Stimulated activated CD4-positive, alpha-beta T cell treated with anti-CD3 and anti-CD28 coated beads, Interleukin-4, amount 100 ng/mL, for 4 hours (primary cell): ENCODE data around the gene HOXB5.

ENCODE experiments used
- DNase-seq, 2 experiments: peaks; one replicate each; pipeline ENCODE4 v3.0.0-alpha.2; 2020

Gene HOXB5

DNA sequence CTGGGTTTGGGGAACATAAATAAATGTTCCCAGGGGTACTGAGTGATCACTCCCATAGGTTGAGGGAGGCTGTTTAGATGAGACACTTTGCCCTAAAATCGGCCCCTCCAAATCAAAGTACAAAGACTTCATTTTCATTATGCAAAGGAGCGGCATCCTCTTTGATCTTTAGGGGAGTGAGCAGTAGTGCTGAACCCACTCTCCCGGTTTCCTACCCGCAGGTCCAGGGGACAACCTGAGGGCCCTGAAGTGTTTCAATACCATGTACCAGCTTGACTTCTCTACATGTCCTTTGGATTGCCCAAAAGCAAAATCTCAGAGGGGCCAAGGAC is 7.6 kb upstream of the HOXB5 start:
- no peak for DNase-seq

DNA sequence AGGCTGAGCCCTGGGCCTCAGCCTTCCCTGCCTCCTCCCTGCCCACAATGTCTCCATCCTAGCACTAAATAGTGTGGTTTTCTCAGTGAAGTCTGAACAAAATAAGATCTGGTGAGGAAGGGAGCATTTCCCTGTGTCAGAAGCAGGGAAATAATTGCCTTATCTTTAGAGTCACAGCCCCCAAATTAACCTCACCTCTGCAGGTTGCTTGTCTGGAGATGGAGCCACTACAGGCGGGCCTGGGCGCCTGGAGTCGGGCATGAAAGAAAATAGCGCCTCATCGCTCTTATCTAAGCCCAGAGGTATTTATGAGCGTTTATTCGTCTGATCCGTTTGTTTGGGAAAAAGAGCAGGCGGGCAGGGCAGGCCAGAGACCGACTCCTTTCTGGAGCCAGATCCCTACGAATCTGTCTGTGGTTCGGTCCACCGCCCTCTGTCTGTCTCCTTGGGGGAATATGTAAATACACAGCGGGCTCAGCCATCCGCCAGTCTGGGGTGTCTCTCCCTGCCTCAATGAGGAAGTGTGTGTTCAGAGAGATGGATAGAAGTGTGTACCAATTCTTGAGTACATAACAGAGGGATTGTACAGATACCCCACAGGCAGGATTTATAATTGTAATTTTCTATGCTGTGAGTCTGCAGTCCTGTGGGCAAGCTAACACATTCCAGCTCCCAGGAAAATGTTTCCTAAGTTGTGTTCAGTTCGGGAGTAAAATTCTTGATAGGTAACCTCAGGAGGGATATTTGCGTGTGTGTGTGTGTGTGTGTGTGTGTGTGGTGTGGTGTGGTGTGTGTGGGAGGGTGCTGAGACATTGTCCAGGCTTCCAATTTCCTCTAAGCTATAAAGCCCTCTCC is 6.9 kb upstream of the HOXB5 start:
- no peak for DNase-seq

DNA sequence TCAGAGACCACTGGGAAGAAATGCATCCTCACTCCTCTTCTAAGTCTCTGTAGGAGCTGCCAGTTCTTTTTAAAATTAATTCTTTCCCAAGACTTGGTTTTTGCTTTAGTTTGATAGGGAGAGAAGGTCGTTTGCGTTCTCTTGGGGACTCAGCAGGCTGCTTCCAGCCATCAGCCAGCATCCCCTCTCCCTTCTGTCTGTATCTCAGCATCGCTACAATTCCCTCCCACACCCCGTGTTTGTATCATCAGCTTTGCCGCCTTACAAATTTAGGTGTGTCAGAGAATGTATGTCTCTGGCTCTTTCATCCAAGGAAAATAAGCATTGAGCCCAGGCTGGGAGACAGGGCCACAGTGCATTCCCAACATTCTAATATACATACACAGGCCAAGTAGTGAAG is 5.8 kb upstream of the HOXB5 start:
- no peak for DNase-seq

DNA sequence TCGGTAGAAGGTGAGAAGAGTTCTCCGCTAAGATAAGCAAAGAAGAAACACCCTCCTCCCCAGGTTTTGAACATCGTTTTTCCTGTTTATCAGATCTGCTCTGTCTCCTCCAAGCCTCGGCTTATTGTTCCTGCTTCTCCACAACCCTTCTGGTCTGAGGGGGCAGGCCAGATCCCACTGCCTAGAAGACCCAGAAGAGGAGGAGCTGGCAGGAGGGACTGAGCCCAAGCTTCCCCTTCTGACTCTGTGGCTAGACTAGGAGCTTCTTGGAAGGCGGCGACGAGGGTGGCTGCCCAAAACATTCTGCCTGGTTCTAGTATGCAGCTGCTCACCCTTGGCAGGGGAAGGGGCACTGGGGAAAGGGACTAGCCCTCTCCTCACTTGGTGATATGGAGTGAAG is 5.2 kb upstream of the HOXB5 start:
- DNase-seq = no peak

DNA sequence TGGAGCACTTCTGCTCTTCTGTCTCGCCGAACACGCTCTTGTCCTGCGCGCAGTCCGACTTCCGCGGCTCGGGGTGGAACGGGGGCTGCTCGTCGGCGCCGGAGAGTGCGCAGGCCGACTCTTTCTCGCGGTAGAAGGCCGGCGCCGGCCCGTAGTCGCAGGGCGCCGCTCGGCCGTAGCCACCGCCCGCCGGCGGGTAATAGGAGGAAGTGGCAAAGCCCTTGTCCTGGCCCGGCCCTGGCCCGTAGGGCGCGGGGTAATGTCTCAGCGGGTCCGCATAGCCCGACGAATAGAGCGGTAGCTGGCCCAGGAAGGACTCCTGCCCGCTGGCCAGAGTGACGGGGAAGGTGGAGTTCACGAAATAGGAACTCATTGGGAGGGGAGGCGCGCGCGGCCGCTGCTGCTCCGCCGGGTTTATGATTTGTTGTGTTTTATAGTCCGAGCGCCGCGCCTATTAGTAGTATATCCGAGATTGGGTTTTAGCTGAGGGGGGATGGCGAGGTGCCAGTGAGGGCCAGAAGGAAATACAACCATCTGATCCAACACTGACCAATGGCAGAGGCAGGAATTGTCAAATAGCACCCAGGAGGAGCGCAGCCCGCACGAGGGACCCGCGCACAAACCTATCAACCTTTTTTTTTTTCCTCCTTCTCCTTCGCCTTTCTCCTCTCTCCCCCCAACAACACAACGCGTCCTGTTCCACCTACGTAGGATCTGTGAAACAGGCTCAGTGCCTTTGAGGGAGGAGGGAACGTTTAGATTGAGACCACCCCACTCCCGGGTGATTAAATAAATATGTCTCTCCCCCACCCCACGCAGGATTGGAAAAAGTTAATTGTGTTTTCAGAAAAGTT is 4.4 kb upstream of the HOXB5 start:
- DNase-seq = no peak

DNA sequence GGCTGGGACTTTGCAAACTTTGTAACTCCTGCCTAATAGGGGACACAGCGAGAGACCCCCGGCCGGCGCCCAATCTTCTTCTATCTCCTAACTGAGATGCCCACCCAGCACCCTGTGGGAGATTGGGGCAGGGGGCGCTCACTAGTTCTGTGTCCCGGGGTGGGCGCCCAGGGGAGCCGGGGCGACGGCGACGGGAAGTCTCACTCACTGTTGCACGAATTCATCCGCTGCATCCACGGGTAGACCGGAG is 3.9 kb upstream of the HOXB5 start:
- DNase-seq = no peak

DNA sequence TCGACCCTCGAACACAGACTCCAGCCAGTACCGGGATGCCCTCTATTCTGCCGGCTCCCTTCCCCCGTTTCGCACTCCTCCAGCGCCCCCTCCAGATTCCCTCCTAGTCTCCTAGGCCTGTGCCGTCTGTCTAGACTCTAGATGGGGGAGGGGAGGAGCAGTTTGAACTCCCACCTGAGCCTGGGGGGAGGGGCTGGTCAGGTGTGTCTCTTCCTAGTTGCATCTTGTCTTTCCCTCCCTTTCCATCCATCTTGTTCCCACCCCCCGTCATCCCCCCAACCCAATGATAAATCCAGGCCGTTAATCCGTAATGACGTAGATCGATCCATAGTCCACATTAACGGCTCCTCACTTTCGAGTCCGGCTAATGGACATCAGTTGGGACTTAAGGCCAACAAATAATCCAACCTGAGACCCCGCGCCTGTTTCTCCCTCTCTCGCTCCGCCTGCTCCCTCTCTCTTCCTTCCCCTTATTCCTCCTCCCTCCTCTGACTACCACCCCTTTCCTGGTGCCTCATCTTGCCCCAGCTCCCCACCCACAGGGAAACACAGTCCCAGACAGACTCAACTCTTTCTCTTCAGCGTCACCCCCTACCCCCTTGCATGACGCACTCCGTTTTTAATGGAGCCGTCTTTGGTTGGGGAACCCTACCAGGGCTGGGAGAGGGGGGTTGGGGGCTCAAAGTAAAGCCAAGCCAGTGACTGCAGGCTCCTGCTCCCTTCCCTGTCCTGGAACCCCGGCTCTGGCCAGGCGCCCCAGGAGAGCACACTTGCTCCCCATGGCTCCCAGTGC is 3.4 kb upstream of the HOXB5 start:
- DNase-seq = no peak

DNA sequence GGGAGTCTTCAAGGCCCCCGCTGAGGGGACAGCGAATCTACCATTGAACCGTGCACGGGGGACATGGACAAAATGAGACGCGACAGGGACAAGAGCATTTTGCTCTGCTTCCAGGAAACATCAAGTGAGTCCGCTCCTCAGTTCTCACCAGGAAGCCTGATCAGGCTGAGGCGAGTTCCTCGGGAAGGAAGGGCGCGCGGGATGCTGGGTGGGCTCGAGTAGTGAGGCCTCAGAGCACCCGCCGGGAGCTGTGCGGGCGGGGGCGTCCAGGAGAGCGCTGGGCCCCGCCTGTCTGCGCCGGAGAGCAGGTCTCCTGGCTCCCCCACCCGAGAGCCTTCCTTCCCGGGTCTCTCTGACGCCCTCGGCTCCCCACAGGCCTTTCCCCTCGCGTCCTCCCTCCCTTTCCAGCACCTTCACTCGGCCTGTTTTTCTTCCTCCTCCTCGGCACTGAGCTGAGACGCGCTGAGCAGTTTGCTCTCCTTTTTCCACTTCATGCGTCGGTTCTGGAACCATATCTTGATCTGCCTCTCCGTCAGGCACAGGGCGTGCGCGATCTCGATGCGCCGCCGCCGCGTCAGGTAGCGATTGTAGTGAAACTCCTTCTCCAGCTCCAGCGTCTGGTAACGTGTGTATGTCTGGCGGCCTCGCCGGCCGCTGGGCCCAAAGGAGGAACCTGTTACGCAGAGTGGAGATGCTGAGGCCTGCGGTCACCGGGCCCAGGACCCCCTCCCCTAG is 2.6 kb upstream of the HOXB5 start:
- no peak for DNase-seq

DNA sequence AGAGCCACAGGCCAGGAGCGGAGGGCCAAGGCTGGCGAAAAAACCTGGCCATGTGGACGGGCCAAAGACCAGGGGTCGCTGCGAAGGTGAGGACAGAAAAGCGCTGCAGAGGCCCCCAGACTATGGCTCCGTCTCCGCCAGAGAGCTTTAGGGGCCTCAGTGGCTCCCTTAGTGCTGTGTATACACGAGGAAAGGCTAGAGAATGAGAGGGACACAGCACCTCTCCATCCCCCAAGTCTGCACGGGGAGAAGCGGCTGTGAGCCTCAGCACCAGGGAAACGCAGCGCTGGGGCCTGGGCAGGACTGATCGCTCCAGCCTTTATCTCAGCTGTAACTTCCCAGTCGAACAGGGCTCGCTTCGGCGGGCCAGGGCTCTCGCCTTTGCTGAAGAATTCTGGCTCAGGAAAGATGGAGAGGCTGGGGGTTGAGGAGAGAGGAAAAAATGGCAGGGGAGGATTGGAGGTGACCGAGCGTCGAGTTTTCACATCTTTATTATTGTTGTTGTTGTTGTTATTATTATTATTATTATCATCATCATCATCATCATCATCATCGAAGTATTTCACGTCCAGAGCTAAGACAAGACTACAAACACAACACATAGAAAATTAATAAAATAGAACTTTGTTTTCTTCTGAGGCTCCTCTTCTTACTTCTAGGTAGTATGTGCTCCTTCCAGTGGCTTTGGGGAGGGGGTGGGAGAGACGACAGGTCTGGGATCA is 1.9 kb upstream of the HOXB5 start:
- DNase-seq = no peak

DNA sequence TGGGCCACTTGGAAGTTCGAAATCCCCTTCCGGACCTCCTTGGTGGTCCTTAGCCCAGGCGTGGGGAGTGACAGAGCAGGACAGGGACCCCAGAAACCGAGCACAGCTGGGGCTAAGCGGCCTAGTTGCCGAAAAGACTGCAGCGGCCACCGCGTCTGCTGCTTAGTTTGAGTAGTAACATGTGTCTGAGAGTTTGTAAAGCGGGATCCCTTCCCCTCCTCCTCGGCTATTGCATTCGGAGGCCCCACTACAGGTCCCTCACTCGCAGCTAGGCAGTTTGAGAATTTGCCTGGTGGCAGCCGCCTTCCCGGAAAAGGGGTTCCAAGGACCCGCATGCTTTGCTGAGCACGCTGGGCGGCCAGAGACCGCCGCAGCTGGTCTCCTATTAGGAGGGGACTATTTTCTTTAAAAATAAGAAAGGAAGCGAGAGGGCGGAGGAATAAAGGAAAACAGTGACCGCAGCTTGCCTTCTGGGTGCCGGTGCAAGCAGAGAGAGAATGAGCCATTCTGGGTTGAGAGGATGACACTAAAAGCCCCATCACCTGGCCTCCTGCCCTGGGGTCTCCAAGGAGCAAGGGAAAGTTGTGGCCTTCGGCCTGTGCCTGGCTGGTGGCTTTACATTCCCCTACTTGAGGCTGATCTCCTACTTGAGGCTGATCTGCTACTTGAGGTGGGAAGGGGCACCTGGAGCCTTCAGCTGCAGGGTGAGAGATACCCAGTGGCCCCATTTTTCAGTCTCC is 1.1 kb upstream of the HOXB5 start:
- DNase-seq = no peak

DNA sequence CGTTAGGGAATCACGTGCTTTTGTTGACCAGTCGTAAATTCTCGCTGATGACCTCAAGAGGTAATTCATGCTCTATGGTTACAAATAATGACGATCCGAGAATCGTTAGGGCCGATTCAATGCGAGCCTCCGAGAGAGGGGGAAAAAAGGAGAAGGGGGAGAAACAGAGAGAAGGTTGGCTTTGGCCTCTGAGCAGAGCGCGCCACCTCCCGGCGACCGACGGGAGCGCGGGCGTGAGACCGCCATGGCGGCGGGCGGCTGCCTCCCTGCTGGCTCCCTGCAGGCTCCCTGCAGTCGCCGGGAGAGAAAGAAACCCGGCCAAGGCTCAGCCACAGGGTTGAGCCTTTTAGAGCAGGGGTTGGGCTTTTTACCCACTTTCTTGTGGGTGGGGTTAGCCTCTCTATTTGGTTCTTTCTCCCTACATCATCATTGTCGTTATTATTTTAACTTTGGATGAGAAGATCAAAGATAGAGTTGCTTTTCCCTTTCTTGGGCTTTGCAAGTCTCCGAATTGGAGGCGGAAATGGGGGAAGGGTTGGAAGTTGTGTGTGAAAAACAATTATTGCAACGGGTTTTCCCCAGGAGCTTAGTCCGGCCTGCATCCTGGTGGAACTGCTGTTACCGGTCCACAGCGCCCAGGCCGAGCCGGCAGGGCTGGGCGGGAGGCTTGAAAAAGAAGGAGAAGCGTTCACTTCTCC is 410 bp upstream of the HOXB5 start:
- peak; percentile 70 to 80 for DNase-seq

DNA sequence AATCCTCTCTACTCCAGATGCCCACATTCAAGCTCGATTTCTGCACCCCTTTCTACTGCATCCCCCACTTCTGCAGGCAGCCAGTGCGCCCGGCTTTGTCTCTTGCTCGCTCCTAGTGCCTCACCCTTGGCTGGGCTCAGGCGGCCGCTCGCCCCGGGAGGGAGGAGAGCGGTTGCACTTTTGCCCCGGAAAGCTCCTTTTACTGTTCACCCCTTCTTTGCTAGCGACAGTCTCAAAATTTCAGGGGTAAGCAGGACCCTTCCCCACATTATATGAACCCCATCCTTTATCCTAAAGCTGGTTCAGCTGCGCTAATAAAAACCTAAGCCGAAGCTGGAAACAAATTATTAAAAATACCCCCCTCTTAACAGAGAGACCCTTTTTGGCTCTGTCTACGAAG is 1.0 kb downstream of the HOXB5 start:
- no peak for DNase-seq

DNA sequence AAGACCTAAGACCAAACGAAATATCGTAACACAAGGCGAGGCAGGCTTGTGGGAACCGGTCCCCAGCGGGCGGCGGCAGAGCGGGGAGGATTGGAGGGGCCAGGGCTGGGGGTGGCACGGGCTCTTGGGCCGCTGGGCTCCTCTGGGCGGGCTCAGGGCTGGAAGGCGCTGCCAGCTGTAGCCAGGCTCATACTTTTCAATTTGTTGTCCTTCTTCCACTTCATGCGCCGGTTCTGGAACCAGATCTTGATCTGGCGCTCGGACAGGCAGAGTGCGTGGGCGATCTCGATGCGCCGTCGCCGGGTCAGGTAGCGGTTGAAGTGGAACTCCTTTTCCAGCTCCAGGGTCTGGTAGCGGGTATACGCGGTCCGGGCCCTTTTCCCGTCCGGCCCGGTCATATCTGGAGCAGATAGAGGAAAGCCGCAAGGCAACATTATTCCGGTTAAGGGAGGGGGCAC is 1.5 kb downstream of the HOXB5 start:
- no peak for DNase-seq

DNA sequence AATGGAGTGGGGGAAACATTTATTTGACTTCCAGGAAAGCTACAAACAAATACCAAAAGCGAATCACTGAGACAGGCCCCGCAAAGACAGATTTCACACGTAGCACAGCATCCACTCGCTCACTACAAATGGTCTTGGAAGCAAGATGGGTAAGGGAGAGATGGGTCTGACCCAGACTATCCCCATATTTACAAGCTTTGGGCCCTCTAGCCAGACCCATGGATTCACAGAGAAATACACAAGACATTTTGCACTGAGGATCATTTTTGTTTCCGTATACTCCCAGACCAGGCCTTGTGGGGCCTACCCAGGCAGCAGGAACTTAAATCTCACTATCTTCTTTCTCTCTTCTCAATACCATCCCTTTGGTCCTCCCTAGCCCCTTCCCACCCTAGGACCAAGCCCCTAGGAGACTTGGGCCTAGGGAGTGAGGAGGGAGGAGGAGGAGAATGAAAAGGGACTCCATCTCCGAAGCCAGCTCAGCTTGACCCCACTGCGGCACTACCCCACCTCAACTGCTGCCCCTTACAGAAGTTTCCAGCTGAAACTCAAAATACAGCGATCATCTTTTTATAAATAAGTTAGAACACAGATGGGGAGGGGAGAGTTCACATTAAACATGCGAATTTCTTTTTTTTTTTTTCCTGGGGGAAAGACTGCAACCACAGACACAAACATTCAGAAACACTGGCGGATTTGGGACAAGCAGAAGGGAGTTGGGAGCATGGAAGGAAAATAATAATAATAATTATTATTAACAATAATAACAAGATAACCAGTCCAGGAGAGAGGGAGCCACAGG is 2.1 kb downstream of the HOXB5 start:
- no peak for DNase-seq

DNA sequence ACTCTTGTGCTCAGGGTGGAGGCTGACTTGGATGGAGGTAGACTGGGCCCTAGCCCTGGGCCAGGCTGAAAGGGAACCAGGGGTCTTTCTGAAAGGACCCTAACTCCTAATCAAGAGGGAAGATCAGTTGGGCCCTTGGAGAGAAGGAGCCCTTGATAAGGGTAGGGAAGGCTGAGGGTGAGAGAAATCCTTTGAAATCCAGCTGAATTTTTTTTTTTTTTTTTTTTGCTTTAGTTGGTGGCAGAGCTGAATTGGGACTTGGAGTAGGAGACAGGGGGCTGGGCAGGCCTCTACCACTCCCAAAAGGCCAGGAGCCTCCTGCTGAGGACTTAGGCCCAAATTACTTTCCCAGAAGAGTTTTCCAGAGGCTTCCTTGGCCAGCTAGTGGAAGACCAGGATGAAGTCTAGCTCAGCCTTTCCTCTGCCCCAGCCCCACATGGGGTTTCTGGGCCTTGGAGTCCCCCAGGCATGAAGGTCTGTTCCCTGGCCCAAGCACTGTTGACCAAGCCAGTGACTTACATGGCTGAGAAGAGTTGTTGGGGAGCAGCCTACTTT is 2.9 kb downstream of the HOXB5 start:
- no peak for DNase-seq

DNA sequence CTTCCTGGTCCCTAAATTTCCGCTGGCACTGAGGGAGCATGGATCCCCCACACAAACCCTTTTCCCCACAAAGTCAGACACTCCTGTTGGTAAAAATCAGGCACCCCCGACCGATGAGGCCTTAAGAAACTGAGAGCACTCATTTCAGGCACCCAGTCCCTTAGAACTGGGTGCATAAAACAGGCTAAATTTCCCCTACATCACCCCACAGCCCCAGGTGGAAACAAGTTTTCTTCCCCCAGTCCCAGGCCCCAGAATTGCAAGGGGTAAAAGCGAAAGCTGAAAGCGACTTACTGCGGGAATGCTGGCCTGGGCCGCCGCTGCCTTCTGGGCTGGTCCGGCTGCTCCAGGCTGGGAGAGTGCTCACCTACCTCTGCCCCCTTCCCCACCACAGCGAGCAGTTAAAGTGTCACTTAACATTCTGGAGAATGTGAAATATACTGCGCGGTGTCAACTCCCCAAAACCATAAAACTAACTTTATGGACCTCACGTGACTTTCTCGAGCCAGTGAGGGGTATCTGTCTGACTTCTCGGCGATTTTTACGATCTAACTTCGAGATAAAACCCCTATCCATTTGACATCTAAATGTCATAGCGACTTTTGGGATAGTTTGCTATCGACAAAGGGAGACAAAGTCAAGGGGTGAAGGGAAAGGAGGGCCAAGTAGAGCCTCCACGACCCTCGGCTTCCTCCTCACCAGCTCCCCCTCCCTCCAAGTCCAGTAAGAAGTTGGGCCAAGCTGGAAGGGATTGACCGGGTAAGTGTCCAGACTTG is 3.6 kb downstream of the HOXB5 start, which contains the start of gene HOXB3:
TSS of gene HOXB3 (minus strand) at position 411 of the 776 bp plus-strand sequence. CDS start 37,767 bp downstream, outside the sequence.
- DNase-seq = no peak

DNA sequence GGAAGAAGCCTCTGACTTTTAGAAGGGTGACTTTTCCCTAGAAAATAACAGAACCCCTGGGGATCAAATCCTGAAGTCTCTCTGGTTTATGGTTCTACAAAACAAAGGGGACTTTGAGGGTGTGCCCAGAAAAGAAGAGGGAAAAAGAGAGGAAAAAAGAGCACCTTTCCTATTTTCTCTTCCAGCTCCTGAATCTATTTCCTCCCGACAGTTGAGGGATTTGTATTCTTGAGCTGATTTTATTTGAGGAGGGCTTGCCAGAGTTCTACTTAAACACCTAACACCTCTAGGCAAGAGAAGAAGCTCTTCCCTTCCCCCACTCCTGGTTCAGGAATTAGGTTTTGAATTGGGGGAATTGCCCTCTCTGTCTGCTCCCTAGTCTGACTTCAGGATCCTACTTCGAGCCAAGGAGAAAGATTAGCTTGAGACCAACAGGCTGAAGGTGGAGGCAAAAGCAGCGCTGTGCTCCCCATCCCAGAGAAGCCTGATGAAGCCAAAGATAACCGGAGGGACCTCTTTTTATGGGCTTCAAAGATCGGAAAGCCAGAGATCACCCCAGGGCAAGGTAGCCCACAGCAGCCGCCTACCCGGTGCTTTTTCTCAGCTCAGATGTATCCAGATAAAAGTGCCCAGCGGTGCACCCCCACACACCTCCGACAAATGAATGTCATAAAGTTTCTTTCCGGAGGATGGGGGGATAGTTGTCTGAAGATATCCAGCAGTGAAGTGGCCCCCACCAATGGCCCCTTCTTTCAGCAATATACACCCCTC is 4.3 kb downstream of the HOXB5 start:
- no peak for DNase-seq

DNA sequence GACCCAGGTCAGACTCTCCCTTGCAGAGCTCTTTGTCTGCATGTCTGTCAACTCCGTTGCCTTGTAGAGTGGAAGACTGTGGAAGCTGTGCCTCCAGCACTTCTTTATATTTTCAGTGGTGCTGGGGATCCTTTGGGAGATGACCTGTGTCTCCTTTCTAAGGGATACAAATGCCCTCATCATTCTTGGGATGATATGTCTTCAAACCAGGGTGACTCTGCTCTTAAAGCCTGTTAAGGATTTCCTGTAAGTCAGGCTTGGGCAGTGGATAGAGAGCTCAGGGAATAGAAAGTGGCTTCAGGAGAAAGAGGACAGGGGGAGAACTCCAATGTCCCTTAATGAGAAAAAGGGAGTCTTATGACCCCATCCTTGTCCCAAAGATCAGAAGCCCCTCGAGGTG is 5.1 kb downstream of the HOXB5 start:
- no peak for DNase-seq
